Activated CD8-positive, alpha-beta memory T cell treated with anti-CD3 and anti-CD28 coated beads, Interleukin-2, amount 50 U/mL, for 1 hour (primary cell): ENCODE measurements around the gene EPOP.

Experiments used
- DNase-seq: peaks from one replicate; pipeline ENCODE4 v3.0.0-alpha.2; 2020; ENCODE audit errors: extremely low read depth

EPOP gene

GRCh38 chr17:38674749-38675615 is at the start of gene EPOP:
EPOP (minus strand) TSS chr17:38674957; CDS start chr17:38674495, 462 bp downstream.
- peak; percentile 59 for DNase-seq

GRCh38 chr17:38721802-38722201 is 47.0 kb upstream of the EPOP start:
- no peak for DNase-seq

GRCh38 chr17:38720941-38721340 is 46.2 kb upstream of the EPOP start:
- no peak for DNase-seq

- no peak for DNase-seq
Measured at GRCh38 chr17:38719943-38720641, 45.3 kb upstream of the EPOP start.

GRCh38 chr17:38719289-38719942 is 44.7 kb upstream of the EPOP start:
- no peak for DNase-seq

- no peak for DNase-seq
Measured at GRCh38 chr17:38717139-38717745, 42.5 kb upstream of the EPOP start.

GRCh38 chr17:38716368-38717005 is 41.7 kb upstream of the EPOP start:
- DNase-seq, result no peak

- no peak for DNase-seq
Measured at GRCh38 chr17:38715216-38715943, 40.6 kb upstream of the EPOP start.

GRCh38 chr17:38713456-38714075 is 38.8 kb upstream of the EPOP start:
- no peak for DNase-seq

GRCh38 chr17:38712593-38712992 is 37.8 kb upstream of the EPOP start:
- DNase-seq, result no peak

- DNase-seq, result no peak
Measured at GRCh38 chr17:38711792-38712571, 37.2 kb upstream of the EPOP start.

- no peak for DNase-seq
Measured at GRCh38 chr17:38710985-38711384, 36.2 kb upstream of the EPOP start.

- DNase-seq, result no peak
Measured at GRCh38 chr17:38710604-38710962, 35.8 kb upstream of the EPOP start.

- no peak for DNase-seq
Measured at GRCh38 chr17:38709864-38710603, 35.3 kb upstream of the EPOP start.

GRCh38 chr17:38709104-38709820 is 34.5 kb upstream of the EPOP start:
- DNase-seq, result no peak

GRCh38 chr17:38707678-38708351 is 33.1 kb upstream of the EPOP start:
- no peak for DNase-seq

GRCh38 chr17:38706505-38707216 is 31.9 kb upstream of the EPOP start:
- DNase-seq, result no peak
